K562 (cell line): ENCODE measurements around the gene CCDC34.

Source experiments
- EGR1 ChIP-seq: fragments of 450-650 bp; conservative IDR thresholded peaks from 2 replicates; pipeline ENCODE4 v1.6.1; 2017; ENCODE audit warnings: mild to moderate bottlenecking
- LARP7 ChIP-seq: fragments of 450-650 bp; IDR thresholded peaks from 2 replicates; pipeline ENCODE4 v1.6.1; 2016
- POLR2A ChIP-seq: fragments of 450-650 bp; conservative IDR thresholded peaks from 2 replicates; pipeline ENCODE4 v1.6.1; 2016
- ZNF644 ChIP-seq: fragments of 200-800 bp; sonication (Bioruptor generic); IDR thresholded peaks from 2 replicates; pipeline ENCODE4 v1.6.1; 2016; ENCODE audit warnings: low read depth, missing genetic modification characterization, missing compliant biosample characterization
- TF ChIP-seq, protein P1 (sequence below): fragments of 250-450 bp; sonication (Bioruptor Pico); IDR thresholded peaks from 2 replicates; pipeline ENCODE4 v1.8.0; 2022; ENCODE audit warnings: moderate library complexity, mild to moderate bottlenecking, inconsistent platforms

DNA sequence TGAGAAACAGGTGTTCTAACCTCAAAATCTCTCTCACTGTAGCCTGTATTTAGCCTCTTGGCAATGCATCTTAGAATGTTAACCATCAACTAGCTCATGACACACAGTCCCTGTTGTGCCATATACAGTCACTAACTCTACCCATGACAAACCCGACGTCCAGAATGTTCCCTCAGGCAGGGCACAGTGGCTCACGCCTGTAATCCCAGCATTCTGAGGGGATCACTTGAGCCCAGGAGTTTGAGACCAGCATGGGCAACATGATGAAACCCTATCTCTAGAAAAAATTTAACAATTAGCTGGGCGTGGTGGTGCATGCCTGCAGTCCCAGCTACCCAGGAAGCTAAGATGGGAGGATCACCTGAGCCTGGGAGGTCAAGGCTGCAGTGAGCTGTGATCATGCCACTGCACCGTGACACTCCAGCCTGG lies 18.2 kb upstream of the CCDC34 start:
- TF ChIP-seq POLR2A: no peak
- TF ChIP-seq EGR1: no peak
- no peak for TF ChIP-seq LARP7
- TF ChIP-seq, protein P1, sequence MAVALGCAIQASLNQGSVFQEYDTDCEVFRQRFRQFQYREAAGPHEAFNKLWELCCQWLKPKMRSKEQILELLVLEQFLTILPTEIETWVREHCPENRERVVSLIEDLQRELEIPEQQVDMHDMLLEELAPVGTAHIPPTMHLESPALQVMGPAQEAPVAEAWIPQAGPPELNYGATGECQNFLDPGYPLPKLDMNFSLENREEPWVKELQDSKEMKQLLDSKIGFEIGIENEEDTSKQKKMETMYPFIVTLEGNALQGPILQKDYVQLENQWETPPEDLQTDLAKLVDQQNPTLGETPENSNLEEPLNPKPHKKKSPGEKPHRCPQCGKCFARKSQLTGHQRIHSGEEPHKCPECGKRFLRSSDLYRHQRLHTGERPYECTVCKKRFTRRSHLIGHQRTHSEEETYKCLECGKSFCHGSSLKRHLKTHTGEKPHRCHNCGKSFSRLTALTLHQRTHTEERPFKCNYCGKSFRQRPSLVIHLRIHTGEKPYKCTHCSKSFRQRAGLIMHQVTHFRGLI (CRISPR knock-in tag): no peak
- no peak for TF ChIP-seq ZNF644 (tag)
